GM19372 (cell line): ENCODE measurements around the gene SMIM32.

ENCODE experiments used
- ATAC-seq: cut with Tn5 transposase; IDR thresholded peaks from one replicate; pipeline ENCODE4 v1.9.1; 2021; ENCODE audit warnings: mild to moderate bottlenecking, low read depth, moderate library complexity; ENCODE audit not compliant: unreplicated experiment

The SMIM32 gene

GRCh38 chr5:136190091-136190720, 2.8 kb downstream of the SMIM32 start:
- ATAC-seq = no peak

DNA sequence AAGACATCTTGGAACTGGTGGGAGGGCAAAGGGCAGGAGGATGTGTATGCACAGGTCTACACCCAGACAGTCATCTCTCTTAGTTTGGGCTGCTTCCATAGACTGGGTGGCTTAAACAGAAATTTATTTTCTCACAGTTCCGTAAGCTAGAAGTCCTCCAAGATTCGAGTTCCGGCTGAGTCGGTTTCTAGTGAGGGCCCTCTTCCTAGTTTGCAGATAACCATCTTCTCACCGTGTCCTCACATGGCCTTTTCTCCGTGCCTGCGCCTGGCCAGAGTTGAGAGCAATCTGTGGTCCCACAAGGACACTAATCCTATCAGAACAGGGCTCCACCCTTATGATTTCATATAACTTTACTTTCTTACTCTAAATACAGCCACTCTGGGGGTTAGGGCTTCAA, 4.1 kb downstream of the SMIM32 start:
- no peak for ATAC-seq

- ATAC-seq = no peak
These were observed 6.2 kb downstream of the SMIM32 start for GRCh38 chr5:136186796-136187195.

- no peak for ATAC-seq
These were observed 6.8 kb downstream of the SMIM32 start for GRCh38 chr5:136185974-136186665.

- no peak for ATAC-seq
These were observed 10.3 kb downstream of the SMIM32 start for GRCh38 chr5:136182618-136183017.

- ATAC-seq = peak; percentile 86
These were observed 18.8 kb downstream of the SMIM32 start for GRCh38 chr5:136174021-136174659.

DNA sequence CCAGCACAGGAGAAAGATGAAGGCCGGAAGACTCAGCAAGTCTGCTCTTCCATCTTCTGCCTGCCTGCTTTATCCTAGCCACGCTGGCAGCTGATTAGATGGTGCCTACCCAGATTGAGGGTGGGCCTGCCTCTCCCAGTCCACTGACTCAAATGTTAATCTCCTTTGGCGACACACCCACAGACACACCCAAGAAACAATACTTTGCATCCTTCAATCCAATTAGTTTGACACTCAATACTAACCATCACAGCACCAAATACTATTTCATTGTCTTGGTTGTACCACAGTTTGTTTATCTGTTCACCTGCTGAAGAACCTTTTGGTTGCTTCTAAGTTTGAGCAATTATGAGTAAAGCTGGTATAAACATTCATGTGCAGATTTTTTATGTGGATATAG, 23.7 kb downstream of the SMIM32 start:
- no peak for ATAC-seq

DNA sequence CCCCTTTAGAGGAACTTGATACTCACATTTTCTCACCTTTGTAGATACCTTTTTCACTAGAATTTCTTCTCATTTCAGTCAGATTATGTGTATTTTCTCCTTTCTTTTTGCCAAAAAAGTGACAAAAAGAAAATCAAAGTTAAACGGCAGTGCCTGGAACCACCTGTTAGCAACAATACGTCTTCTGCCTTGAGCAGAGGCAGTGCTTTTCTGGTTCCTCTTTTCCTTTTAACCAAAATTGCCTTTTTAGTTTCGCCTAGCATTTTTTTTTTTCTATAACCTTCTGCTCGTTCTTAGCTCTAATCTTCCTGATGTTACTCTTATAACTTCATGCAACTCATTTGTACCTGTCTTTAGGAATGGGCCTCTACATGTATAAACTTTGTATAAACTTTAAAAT, 26.1 kb downstream of the SMIM32 start:
- ATAC-seq = peak; percentile 56

DNA sequence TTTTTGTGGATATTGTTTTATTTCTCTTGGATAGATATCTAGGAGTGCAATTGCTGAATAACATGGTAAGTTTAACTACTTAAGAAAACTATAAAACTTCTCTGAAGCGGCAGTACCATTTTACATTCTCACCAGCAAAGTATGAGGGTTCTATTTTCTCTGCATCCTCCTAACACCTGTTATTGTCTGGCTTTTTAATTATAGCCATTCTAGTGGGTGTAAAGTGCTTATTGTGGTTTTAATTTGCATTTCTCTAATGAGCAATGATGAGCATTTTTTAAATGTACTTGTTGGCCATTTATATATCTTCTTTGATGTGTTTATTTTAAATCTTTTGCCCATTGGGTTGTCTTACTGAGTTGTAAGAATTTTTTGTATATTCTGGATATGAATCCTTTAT, 28.7 kb downstream of the SMIM32 start:
- ATAC-seq = no peak

- ATAC-seq = no peak
These were observed 31.0 kb downstream of the SMIM32 start for GRCh38 chr5:136162008-136162407.

GRCh38 chr5:136159457-136159856, 33.5 kb downstream of the SMIM32 start:
- ATAC-seq = no peak

- no peak for ATAC-seq
These were observed 35.4 kb downstream of the SMIM32 start for GRCh38 chr5:136157514-136157913.

GRCh38 chr5:136155761-136156160, 37.2 kb downstream of the SMIM32 start:
- ATAC-seq = no peak

DNA sequence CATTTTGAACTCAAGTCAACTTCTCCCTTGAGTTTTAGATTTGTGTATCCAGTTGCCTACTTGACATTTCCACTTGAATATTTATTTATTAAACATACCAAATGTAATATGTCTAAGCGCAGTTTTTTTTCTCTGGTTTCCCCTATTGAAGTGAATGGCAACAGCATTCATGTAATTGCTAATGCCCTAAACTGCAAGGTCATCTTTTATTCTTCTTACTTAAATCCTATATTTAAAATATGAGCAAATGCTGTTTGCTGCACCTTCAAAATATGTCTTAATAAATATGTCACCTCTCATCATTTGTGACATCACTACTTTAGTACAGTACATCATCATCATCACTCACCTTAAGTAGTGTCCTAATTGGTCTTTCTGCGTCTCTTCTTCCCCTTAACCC, 37.9 kb downstream of the SMIM32 start:
- ATAC-seq = no peak

GRCh38 chr5:136153581-136154236, 39.3 kb downstream of the SMIM32 start:
- ATAC-seq = no peak

GRCh38 chr5:136149891-136150290, 43.1 kb downstream of the SMIM32 start:
- no peak for ATAC-seq

DNA sequence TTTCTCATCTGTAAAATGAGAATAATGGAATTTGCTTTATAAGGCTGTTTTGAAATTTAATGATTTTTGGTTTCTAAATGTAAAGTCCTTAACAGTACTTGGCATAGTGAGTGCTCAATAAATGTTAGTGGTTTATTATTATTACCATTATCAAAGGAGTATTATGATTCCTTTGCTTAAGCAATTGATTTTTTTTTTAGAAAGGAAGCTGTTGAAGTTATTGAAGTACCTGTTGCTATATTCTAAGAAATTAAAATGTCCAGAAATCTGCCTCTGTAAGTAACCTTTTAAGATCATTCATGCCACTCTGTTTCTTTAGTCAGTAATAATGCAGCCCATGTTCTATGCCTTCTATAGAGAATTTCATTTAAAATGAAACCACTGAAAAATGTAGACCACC, 45.3 kb downstream of the SMIM32 start:
- no peak for ATAC-seq

DNA sequence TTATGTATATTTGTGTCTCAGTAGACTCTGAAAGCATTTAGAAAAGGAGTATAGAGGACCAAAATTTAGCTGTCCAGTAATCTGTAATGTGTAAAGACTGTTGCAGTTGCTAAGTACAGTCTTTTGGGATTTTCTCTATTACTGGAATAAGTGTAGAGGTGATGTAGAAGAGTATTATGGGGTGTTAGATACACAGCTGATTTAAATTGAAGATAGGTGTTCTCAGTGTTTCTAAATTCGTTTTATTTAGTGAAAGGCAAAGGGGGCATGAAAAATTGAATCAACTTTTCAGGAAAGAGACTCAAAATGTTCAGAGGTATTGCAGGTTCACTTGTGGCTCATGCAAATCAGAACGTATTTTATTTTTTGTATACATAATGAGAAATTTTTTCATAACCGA, 46.8 kb downstream of the SMIM32 start:
- ATAC-seq = no peak

DNA sequence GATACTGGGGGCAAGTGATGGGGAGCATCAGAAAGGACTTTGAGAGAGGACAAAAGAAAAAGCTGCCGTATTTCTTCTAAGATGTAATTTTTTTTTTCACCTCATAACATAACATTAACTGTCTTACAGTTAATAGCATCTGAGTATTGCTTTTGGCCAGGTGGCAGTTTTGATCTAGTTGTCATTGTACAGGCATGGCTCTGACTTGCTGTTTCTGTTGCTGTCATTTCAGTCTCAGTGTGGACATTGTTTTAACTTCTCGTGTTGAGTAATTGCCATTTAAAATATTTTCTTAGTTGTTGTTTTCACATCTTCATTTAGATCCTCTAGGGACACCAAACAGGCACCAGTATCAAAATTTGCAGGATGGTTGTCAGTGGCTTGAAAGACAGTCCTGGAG, 47.9 kb downstream of the SMIM32 start:
- peak; percentile 41 for ATAC-seq

DNA sequence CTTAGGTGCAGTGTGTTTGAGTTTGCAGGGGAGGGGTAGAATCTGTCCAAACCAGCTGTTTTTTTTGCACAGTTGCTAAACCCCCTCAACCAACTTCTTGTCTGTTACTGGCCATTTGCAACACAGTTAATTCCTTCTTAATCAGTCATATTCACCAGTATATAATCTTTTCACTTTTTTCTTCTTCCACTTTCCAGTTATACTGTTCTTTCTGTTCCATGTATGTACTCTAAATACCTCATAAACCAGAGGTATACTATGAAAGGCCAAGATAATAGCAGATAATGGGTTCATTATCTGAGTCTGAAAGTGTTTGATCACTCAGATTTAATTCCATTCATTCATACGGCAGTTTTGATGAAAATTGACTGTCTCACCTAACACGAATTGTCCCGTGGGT, 49.2 kb downstream of the SMIM32 start:
- ATAC-seq = no peak

DNA sequence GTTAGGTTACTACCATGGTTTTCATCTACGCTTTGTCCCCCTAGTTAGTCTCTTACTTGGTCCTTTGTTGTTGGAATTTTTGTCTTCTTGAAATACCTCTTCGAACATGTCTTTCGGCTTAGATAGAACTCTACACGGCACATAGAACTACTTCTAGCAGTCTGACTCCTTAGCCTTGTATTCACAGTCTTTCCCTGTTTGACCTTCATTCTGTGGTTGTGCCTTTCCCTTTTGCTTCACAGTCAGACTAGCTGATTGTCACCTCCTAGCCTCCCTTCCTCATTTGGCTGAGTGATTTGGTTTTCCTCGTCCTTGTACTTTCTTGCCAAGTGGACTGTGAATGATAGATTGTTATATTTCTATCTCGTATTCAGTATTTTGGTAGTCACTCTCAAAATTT, 49.6 kb downstream of the SMIM32 start:
- no peak for ATAC-seq
